Astrocyte (in vitro differentiated cells and primary cell): Measurements from ENCODE around the gene EXOSC7.

Source experiments
- CTCF ChIP-seq: IDR thresholded peaks from 2 replicates; pipeline ENCODE4 v1.5.1; 2011; ENCODE audit warnings: low read depth, mild to moderate bottlenecking, inconsistent platforms, low read length, moderate library complexity; ENCODE audit not compliant: insufficient read depth
- EZH2 ChIP-seq: IDR thresholded peaks from 2 replicates; pipeline ENCODE4 v1.6.1; 2012; ENCODE audit warnings: mild to moderate bottlenecking, low read length, inconsistent platforms; ENCODE audit not compliant: insufficient read depth

- TF ChIP-seq CTCF (no peak), EZH2 (no peak)
Measured at GRCh38 chr3:45012577-45012976, 36.5 kb downstream of the EXOSC7 start.
